Tibial nerve (tissue), 3 donors: ENCODE measurements around the gene MAP2.

Experiments used
- POLR2A ChIP-seq, 2 donors: fragments of 450-650 bp; IDR thresholded peaks; one replicate each; pipeline ENCODE4 v1.6.1; 2017; ENCODE audit warnings: antibody characterized with exemption in 2 of 2, mild to moderate bottlenecking in 2 of 2, moderate library complexity in 2 of 2
- TF ChIP-seq, protein P1 (sequence below), 5 experiments: fragments of 200-600 bp in 3 of 5; fragments of 450-650 bp in 2 of 5; sonication (generic) in 3 of 5; IDR thresholded peaks; one replicate each; pipeline ENCODE4 v1.5.1; 2016 to 2019; ENCODE audit warnings: antibody characterized with exemption in 5 of 5, mild to moderate bottlenecking in 3 of 5, moderate library complexity in 2 of 5

GRCh38 chr2:209381091-209381490 lies 42.8 kb upstream of the MAP2 start:
- TF ChIP-seq, protein P1, sequence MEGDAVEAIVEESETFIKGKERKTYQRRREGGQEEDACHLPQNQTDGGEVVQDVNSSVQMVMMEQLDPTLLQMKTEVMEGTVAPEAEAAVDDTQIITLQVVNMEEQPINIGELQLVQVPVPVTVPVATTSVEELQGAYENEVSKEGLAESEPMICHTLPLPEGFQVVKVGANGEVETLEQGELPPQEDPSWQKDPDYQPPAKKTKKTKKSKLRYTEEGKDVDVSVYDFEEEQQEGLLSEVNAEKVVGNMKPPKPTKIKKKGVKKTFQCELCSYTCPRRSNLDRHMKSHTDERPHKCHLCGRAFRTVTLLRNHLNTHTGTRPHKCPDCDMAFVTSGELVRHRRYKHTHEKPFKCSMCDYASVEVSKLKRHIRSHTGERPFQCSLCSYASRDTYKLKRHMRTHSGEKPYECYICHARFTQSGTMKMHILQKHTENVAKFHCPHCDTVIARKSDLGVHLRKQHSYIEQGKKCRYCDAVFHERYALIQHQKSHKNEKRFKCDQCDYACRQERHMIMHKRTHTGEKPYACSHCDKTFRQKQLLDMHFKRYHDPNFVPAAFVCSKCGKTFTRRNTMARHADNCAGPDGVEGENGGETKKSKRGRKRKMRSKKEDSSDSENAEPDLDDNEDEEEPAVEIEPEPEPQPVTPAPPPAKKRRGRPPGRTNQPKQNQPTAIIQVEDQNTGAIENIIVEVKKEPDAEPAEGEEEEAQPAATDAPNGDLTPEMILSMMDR (IDR thresholded peaks at IDR 0.05): no peak
- no peak for TF ChIP-seq POLR2A (IDR thresholded peaks at IDR 0.05)
